HG03095 (cell line): ENCODE results near the gene DAZAP1.

Experiments
- ATAC-seq: cut with Tn5 transposase; IDR thresholded peaks from one replicate; pipeline ENCODE4 v1.9.1; 2021; ENCODE audit warnings: moderate library complexity; ENCODE audit not compliant: unreplicated experiment

The DAZAP1 gene

GRCh38 chr19:1455336-1456120, 48.1 kb downstream of the DAZAP1 start:
- no peak for ATAC-seq

GRCh38 chr19:1456121-1456900, 48.9 kb downstream of the DAZAP1 start:
- ATAC-seq, result no peak

DNA sequence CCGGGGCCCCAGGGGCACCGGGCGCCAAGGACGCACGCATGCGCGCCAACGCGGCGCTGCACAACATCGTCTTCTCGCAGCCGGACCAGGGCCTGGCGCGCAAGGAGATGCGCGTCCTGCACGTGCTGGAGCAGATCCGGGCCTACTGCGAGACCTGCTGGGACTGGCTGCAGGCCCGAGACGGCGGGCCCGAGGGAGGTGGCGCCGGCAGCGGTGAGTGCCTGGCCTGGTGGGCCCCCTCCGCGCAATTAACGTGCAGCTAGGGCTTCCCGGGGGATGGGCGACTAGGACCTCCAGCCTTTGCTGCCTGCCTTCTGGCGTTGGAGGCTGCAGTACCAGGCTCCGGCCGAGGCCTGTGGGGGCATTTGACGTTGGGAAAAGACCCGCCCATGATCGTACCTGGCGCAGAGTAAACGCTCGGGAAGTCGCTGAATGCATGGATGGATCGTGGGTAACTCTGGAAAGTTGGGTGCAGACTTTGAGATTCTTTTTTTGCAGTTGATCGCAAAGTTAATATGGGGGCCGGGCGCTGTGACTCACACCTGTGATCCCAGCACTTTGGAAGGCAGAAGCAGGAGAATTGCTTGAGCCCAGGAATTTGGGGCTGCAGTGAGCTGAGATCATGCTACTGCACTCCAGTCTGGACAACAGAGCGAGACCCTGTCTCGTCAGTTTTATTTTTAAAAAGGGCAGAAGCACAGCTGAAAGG, 49.8 kb downstream of the DAZAP1 start:
- ATAC-seq, result no peak

DNA sequence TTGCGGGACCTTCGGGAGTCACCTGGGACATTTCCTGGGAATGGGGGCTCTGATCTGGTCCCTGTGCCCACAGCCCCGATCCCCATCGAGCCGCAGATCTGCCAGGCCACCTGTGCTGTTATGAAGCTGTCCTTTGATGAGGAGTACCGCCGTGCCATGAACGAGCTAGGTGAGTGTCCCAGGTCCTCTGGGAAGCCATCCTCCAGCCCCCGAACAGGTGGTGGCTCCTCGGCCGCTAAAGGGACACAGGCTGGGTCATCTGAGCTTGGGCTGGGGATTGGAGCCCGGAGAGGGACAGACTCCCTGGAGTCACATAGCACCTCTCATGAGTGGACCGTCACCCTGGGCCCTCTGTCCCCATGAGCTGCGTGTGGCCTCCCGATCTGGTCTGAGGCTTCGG, 50.5 kb downstream of the DAZAP1 start:
- ATAC-seq, result no peak

DNA sequence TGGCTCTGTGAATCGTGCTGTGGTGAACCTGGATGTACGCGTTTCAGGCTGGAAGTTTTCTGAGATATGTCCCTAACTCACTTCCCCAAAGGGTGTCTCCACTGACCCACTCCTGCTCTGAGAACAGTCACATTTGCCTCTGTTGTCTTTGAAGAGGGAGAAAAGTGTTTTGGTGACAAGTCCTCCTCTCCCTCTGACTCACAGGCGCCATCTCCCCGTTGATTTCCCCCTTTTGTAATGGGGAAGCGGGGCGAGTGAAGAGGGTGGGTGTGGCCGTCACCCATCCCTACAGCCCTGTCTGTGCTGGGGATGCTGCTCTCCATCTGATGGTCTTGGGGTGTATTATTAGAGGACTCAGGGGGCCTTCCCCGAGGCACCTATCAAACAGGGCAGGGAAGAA, 52.1 kb downstream of the DAZAP1 start:
- ATAC-seq, result no peak

DNA sequence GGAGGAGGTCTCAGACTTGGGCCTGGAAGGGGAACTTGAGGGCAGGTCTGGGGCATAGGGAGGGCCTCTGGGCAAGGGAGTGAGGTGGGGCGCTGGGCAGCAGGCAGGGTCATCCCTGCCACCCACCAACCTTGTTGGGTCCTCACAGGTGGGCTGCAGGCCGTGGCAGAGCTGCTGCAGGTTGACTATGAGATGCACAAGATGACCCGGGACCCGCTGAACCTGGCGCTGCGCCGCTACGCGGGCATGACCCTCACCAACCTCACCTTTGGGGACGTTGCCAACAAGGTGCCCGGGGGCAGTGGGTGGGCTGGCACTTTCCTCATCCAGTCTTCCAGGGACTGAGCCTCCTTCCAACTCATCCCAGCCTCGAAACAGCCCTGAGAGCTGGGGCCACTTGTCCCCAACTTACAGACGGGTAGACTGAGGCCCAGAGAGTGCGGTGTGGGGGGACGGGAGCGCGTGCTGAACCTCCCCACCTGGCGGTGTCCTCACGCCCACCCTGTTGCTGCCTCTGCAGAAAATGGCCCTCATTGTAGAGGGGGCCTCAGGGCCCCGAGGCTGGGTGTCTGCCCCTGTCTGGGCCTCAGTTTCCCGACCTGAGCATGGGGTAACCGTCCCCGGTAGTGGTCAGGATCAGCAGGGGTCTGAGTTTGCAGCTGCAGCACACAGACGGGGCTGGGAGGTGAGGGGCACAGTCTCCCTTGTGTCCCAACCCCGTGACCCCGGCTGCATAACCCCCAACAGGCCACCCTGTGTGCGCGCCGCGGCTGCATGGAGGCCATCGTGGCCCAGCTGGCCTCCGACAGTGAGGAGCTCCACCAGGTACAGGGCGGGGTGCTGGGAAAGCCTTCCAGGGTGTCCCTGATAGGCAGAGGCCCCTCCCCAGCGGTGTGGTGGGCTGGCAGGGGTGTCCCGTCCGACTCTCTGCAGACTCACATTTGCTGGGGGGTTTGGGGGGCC, 52.9 kb downstream of the DAZAP1 start:
- ATAC-seq, result no peak

GRCh38 chr19:1461862-1462261, 54.5 kb downstream of the DAZAP1 start:
- no peak for ATAC-seq

DNA sequence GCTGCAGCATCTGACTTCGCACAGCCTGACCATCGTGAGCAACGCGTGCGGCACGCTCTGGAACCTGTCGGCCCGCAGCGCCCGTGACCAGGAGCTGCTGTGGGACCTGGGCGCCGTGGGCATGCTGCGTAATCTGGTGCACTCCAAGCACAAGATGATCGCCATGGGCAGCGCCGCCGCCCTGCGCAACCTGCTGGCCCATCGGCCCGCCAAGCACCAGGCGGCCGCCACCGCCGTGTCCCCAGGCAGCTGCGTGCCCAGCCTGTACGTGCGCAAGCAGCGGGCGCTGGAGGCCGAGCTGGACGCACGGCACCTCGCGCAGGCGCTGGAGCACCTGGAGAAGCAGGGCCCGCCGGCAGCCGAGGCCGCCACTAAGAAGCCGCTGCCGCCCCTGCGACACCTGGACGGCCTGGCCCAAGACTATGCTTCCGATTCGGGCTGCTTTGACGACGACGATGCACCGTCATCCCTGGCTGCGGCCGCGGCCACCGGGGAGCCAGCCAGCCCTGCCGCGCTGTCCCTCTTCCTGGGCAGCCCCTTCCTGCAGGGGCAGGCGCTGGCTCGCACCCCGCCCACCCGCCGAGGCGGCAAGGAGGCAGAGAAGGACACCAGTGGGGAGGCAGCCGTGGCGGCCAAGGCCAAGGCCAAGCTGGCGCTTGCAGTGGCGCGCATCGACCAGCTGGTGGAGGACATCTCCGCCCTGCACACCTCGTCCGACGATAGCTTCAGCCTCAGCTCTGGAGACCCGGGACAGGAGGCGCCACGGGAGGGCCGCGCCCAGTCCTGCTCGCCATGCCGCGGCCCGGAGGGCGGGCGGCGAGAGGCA, 58.0 kb downstream of the DAZAP1 start:
- no peak for ATAC-seq

DNA sequence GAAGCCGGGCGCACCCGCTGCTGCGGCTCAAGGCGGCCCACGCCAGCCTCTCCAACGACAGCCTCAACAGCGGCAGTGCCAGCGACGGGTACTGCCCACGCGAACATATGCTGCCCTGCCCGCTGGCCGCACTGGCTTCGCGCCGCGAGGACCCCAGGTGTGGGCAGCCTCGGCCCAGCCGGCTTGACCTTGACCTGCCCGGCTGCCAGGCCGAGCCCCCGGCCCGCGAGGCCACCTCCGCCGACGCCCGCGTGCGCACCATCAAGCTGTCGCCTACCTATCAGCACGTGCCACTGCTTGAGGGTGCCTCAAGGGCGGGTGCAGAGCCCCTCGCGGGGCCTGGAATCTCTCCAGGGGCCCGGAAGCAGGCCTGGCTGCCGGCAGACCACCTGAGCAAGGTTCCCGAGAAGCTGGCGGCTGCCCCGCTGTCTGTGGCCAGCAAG, 58.7 kb downstream of the DAZAP1 start:
- no peak for ATAC-seq

GRCh38 chr19:1466461-1467214, 59.3 kb downstream of the DAZAP1 start:
- no peak for ATAC-seq

DNA sequence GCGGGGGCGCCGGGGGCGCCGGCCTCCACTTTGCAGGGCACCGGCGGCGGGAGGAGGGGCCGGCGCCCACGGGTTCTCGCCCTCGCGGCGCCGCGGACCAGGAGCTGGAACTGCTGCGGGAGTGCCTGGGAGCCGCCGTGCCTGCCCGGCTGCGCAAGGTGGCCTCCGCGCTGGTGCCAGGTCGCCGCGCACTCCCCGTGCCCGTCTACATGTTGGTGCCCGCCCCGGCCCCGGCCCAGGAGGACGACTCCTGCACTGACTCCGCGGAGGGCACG, 59.8 kb downstream of the DAZAP1 start:
- ATAC-seq, result no peak

DNA sequence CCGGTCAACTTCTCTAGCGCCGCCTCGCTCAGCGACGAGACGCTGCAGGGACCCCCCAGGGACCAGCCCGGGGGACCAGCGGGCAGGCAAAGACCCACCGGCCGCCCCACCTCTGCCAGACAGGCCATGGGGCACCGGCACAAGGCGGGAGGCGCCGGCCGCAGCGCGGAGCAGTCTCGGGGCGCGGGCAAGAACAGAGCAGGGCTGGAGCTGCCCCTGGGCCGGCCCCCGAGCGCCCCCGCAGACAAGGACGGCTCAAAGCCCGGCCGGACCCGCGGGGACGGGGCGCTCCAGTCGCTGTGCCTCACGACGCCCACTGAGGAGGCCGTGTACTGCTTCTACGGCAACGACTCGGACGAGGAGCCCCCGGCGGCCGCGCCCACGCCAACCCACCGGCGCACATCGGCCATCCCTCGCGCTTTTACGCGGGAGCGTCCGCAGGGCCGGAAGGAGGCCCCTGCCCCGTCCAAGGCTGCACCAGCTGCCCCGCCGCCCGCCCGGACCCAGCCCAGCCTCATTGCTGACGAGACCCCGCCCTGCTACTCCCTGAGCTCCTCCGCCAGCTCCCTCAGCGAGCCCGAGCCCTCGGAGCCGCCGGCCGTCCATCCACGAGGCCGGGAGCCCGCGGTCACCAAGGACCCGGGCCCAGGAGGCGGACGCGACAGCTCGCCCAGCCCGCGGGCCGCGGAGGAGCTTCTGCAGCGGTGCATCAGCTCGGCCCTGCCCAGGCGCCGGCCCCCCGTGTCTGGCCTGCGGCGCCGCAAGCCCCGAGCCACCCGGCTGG, 60.3 kb downstream of the DAZAP1 start:
- no peak for ATAC-seq

DNA sequence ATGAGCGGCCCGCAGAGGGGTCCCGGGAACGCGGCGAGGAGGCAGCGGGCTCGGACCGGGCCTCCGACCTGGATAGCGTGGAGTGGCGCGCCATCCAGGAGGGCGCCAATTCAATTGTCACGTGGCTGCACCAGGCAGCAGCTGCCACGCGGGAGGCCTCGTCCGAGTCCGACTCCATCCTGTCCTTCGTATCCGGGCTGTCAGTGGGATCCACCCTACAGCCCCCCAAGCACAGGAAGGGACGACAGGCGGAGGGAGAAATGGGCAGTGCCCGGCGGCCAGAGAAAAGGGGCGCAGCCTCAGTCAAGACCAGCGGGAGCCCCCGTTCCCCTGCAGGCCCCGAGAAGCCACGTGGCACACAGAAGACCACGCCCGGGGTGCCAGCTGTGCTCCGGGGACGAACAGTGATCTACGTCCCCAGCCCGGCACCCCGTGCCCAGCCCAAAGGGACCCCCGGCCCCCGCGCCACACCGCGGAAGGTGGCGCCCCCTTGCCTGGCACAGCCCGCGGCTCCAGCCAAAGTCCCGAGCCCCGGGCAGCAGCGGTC, 61.0 kb downstream of the DAZAP1 start:
- no peak for ATAC-seq

GRCh38 chr19:1468821-1469254, 61.5 kb downstream of the DAZAP1 start:
- ATAC-seq, result no peak

GRCh38 chr19:1469255-1470054, 62.1 kb downstream of the DAZAP1 start:
- no peak for ATAC-seq

DNA sequence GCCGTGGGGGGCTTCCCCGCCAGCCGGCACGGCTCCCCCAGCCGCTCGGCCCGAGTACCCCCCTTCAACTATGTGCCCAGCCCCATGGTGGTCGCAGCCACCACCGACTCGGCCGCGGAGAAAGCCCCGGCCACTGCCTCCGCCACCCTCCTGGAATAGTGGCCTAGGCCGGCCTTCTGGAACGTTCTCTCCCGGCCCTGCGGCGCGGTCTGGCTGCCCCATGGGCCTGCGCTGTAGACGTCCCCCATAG, 62.6 kb downstream of the DAZAP1 start:
- no peak for ATAC-seq

DNA sequence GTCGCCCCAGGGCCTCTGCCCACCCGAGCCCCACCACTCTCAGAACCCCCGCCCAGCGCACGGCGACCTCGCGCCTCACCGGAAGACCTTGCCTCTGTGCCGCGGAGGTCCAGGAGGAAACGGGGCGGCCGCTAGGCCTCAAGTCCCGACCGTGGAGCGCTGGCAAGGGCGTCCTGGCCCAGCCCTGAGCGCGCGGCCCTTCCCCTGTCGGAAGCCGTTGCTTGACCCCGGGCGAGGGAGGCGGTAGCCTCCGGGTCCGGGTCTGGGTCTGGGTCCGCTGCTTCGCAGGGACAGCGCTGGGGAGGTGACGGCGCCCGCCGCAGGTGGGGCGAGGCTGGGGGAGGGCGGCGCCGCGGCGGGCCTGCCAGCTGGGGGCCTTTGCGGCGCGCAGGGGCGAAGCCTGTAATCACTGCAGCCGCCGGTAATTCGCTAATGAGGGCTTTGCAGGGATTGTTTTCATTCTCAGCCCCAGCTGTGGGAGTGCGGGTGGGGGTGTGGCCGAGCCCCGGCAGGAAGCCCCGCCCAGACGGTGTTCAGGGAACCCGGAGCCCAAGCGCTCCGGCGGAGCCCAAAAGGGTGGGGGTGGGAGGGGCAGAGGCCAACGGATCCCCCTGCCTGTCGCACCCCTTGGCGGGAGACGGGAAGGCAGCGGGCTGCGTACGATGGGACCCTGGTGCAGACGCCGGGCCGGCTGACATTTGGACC, 63.1 kb downstream of the DAZAP1 start:
- ATAC-seq, result no peak
